Stimulated activated naive CD4-positive, alpha-beta T cell (primary cell): ENCODE data around the gene GNAI1.

Source experiments
- DNase-seq, 6 experiments: peaks; one replicate each; lab custom pipeline; 2025; lab: John Stamatoyannopoulos, UW

The GNAI1 gene

GRCh38 chr7:80253237-80253636 is 118.6 kb downstream of the GNAI1 start:
- DNase-seq: no peak

- DNase-seq: no peak
These were observed 119.0 kb downstream of the GNAI1 start for GRCh38 chr7:80253653-80254052.

- DNase-seq: no peak
These were observed 121.0 kb downstream of the GNAI1 start for GRCh38 chr7:80255656-80256055.

- no peak for DNase-seq
These were observed 123.1 kb downstream of the GNAI1 start for GRCh38 chr7:80257756-80258155.

GRCh38 chr7:80260606-80261005 is 126.0 kb downstream of the GNAI1 start:
- DNase-seq: no peak

GRCh38 chr7:80263333-80263732 is 128.7 kb downstream of the GNAI1 start:
- no peak for DNase-seq

GRCh38 chr7:80263821-80264220 is 129.2 kb downstream of the GNAI1 start:
- no peak for DNase-seq

- no peak for DNase-seq
These were observed 130.3 kb downstream of the GNAI1 start for GRCh38 chr7:80264769-80265495.

GRCh38 chr7:80272560-80273239 is 138.1 kb downstream of the GNAI1 start:
- DNase-seq: no peak

- DNase-seq: no peak
These were observed 138.7 kb downstream of the GNAI1 start for GRCh38 chr7:80273327-80273726.

- DNase-seq: no peak
These were observed 140.6 kb downstream of the GNAI1 start for GRCh38 chr7:80275192-80275605.
